HepG2 (cell line): Measurements from ENCODE around the gene EPB41L2. TPM values are rescaled to one million over a fixed set of nuclear protein-coding genes. Genes with fewer than 3 reads are reported as not detected.

Source experiments
- BCL6 ChIP-seq: IDR thresholded peaks from 2 replicates; pipeline ENCODE4 v1.6.1; 2016; ENCODE audit warnings: missing genetic modification reagents, missing compliant biosample characterization
- DR1 ChIP-seq: sonication (generic); formaldehyde crosslinking; IDR thresholded peaks from 2 replicates; pipeline ENCODE4 v1.8.0; 2021; ENCODE audit warnings: mild to moderate bottlenecking, missing genetic modification reagents, inconsistent platforms
- DRAP1 ChIP-seq: IDR thresholded peaks from 2 replicates; pipeline ENCODE4 v1.6.1; 2016; ENCODE audit warnings: missing genetic modification reagents, missing compliant biosample characterization
- FOXJ3 ChIP-seq: sonication (generic); formaldehyde crosslinking; IDR thresholded peaks from 2 replicates; pipeline ENCODE4 v1.4.0; 2020; ENCODE audit warnings: missing genetic modification reagents, mild to moderate bottlenecking, borderline replicate concordance
- GATAD1 ChIP-seq: IDR thresholded peaks from 2 replicates; pipeline ENCODE4 v1.6.1; 2016; ENCODE audit warnings: missing genetic modification reagents, missing compliant biosample characterization
- GLI4 ChIP-seq: sonication (generic); formaldehyde crosslinking; IDR thresholded peaks from 2 replicates; pipeline ENCODE4 v1.5.1; 2020; ENCODE audit warnings: missing genetic modification reagents, mild to moderate bottlenecking, moderate library complexity, borderline replicate concordance
- NCOA2 ChIP-seq: sonication (generic); formaldehyde crosslinking; IDR thresholded peaks from 2 replicates; pipeline ENCODE4 v1.8.0; 2022; ENCODE audit warnings: inconsistent platforms
- POLR2AphosphoS2 ChIP-seq: IDR thresholded peaks from 2 replicates; pipeline ENCODE4 v1.6.1; 2011; ENCODE audit warnings: low read depth, low read length, improper control_type of control experiment
- SRY ChIP-seq: sonication (generic); formaldehyde crosslinking; IDR thresholded peaks from 2 replicates; pipeline ENCODE4 v1.8.0; 2022; ENCODE audit warnings: mild to moderate bottlenecking, missing genetic modification reagents
- TCF7L2 ChIP-seq: IDR thresholded peaks from 2 replicates; pipeline ENCODE4 v1.6.1; 2011; ENCODE audit warnings: mild to moderate bottlenecking, low read depth, low read length, moderate library complexity
- TOE1 ChIP-seq: sonication (generic); formaldehyde crosslinking; IDR thresholded peaks from 2 replicates; pipeline ENCODE4 v1.4.0; 2020; ENCODE audit warnings: mild to moderate bottlenecking, missing genetic modification reagents
- ZBTB3 ChIP-seq: sonication (generic); formaldehyde crosslinking; IDR thresholded peaks from 2 replicates; pipeline ENCODE4 v1.4.0; 2020; ENCODE audit warnings: low read depth, mild to moderate bottlenecking, moderate library complexity, missing genetic modification reagents, borderline replicate concordance
- ZFP36L1 ChIP-seq: sonication (generic); formaldehyde crosslinking; IDR thresholded peaks from 2 replicates; pipeline ENCODE4 v1.8.0; 2022; ENCODE audit warnings: mild to moderate bottlenecking, missing genetic modification reagents, moderate library complexity
- ZNF142 ChIP-seq: sonication (generic); formaldehyde crosslinking; IDR thresholded peaks from 2 replicates; pipeline ENCODE4 v1.4.0; 2020; ENCODE audit warnings: missing genetic modification reagents
- ZNF281 ChIP-seq: sonication (generic); formaldehyde crosslinking; IDR thresholded peaks from 2 replicates; pipeline ENCODE4 v1.4.0; 2020; ENCODE audit warnings: missing genetic modification reagents, borderline replicate concordance
- ZNF317 ChIP-seq: sonication (generic); formaldehyde crosslinking; IDR thresholded peaks from 2 replicates; pipeline ENCODE4 v1.5.0; 2020; ENCODE audit warnings: mild to moderate bottlenecking, missing genetic modification reagents
- ZNF430 ChIP-seq: sonication (generic); formaldehyde crosslinking; IDR thresholded peaks from 2 replicates; pipeline ENCODE4 v1.9.0; 2021; ENCODE audit warnings: mild to moderate bottlenecking, missing genetic modification reagents
- ZNF549 ChIP-seq: sonication (generic); formaldehyde crosslinking; IDR thresholded peaks from 2 replicates; pipeline ENCODE4 v1.5.0; 2020; ENCODE audit warnings: missing genetic modification reagents
- ZNF589 ChIP-seq: sonication (generic); formaldehyde crosslinking; conservative IDR thresholded peaks from 2 replicates; pipeline ENCODE4 v1.8.0; 2022; ENCODE audit warnings: mild to moderate bottlenecking, moderate library complexity, missing genetic modification reagents
- ZNF724P ChIP-seq: sonication (generic); formaldehyde crosslinking; IDR thresholded peaks from 2 replicates; pipeline ENCODE4 v1.8.0; 2022; ENCODE audit warnings: missing genetic modification reagents, borderline replicate concordance
- ZNF776 ChIP-seq: sonication (generic); formaldehyde crosslinking; IDR thresholded peaks from 2 replicates; pipeline ENCODE4 v1.4.0; 2020; ENCODE audit warnings: mild to moderate bottlenecking, missing genetic modification reagents
- ZNF841 ChIP-seq: sonication (generic); formaldehyde crosslinking; IDR thresholded peaks from 2 replicates; pipeline ENCODE4 v1.8.1; 2023; ENCODE audit warnings: missing genetic modification reagents, borderline replicate concordance
- polyA plus RNA-seq, 8 experiments: library from polyadenylated mRNA; depleted of rRNA in 3 of 8; stranded (reverse) in 7 of 8; unstranded in 1 of 8; fragments of >200 nt; fragmentation: Illumina TruSeq in 4 of 8; extraction: Trizol in 4 of 8; gene quantifications; 2 replicates each; pipeline versions ENCODE4 v1.2.1 to v1.2.3, GENCODE V29; 2011 to 2016; ENCODE audit warnings: low read depth in 4 of 8, missing spikeins in 1 of 8, mixed read lengths in 1 of 8; ENCODE audit not compliant: insufficient read depth in 1 of 8
- total RNA-seq, 5 experiments: library from RNA; depleted of rRNA; stranded (reverse); fragments of >200 nt; fragmentation: Illumina TruSeq; extraction: Trizol; gene quantifications; 2 replicates each; pipeline ENCODE4 v1.2.3, GENCODE V29; 2016; ENCODE audit warnings: low read depth in 1 of 5

The EPB41L2 gene
- total and polyA plus RNA-seq, 2 of the 13 experiments (the other 11 are each of a cell fraction or from before 2014, with no cell fraction given) = 41.7 to 56.4 TPM

GRCh38 chr6:130969791-130970491 lies 93.1 kb downstream of the EPB41L2 start (continued):
- TF ChIP-seq TOE1 (CRISPR knock-in tag) = 0 out of 2 replicates have a peak, but pooled peaks have one; percentile 39
- TF ChIP-seq ZNF724P (CRISPR knock-in tag) = no peak
- TF ChIP-seq ZNF589 (CRISPR knock-in tag) = no peak
- no peak for TF ChIP-seq ZNF776 (CRISPR knock-in tag)
- no peak; the same call in 1 of the 2 replicates for TF ChIP-seq ZNF281 (CRISPR knock-in tag)
- 0 out of 2 replicates have a peak, but pooled peaks have one; percentile 65 for TF ChIP-seq ZNF142 (CRISPR knock-in tag)
- no peak for TF ChIP-seq ZNF841 (CRISPR knock-in tag)
- no peak for TF ChIP-seq ZFP36L1 (CRISPR knock-in tag)
- TF ChIP-seq ZNF430 (CRISPR knock-in tag) = 0 out of 2 replicates have a peak, but pooled peaks have one; percentile 36
- TF ChIP-seq SRY (CRISPR knock-in tag) = no peak
- no peak for TF ChIP-seq TCF7L2
- TF ChIP-seq FOXJ3 (CRISPR knock-in tag) = peak; percentile 58; the same call in 1 of the 2 replicates
- TF ChIP-seq GLI4 (CRISPR knock-in tag) = peak; percentile 63; the same call in 1 of the 2 replicates
- TF ChIP-seq GATAD1 (CRISPR knock-in tag) = peak; percentile 16; the same call in 1 of the 2 replicates
- peak; percentile 9; the same call in 1 of the 2 replicates for TF ChIP-seq DRAP1 (CRISPR knock-in tag)
- peak; percentile 87 for TF ChIP-seq BCL6 (CRISPR knock-in tag)
- TF ChIP-seq DR1 = no peak
- peak; percentile 99 for TF ChIP-seq ZNF317 (CRISPR knock-in tag)
- TF ChIP-seq POLR2AphosphoS2 = no peak
- TF ChIP-seq ZNF549 = no peak
- no peak for TF ChIP-seq ZBTB3 (CRISPR knock-in tag)
- TF ChIP-seq NCOA2 (CRISPR knock-in tag) = peak; percentile 76; the same call in 1 of the 2 replicates
